K562 (cell line): ENCODE data around the gene RNF103. TPM values are rescaled to one million over a fixed set of nuclear protein-coding genes. Genes with fewer than 3 reads are reported as not detected.

Experiments used
- CGGBP1 ChIP-seq: fragments of 250-450 bp; sonication (Bioruptor Pico); IDR thresholded peaks from 2 replicates; pipeline ENCODE4 v1.9.0; 2021; ENCODE audit warnings: mild to moderate bottlenecking
- GABPB1 ChIP-seq: sonication (generic); formaldehyde crosslinking; IDR thresholded peaks from 2 replicates; pipeline ENCODE4 v1.8.0; 2022; ENCODE audit warnings: mild to moderate bottlenecking, missing genetic modification reagents
- IFI16 ChIP-seq: fragments of 250-450 bp; sonication (Bioruptor Pico); IDR thresholded peaks from 2 replicates; pipeline ENCODE4 v2.1.2; 2022; ENCODE audit warnings: mild to moderate bottlenecking, inconsistent platforms
- KDM2B ChIP-seq: fragments of 250-450 bp; sonication (Bioruptor Pico); IDR thresholded peaks from 2 replicates; pipeline ENCODE4 v1.8.0; 2021; ENCODE audit warnings: mild to moderate bottlenecking, moderate library complexity
- MED1 ChIP-seq: sonication (generic); formaldehyde crosslinking; IDR thresholded peaks from 2 replicates; pipeline ENCODE4 v1.8.1; 2023; ENCODE audit warnings: missing genetic modification reagents, borderline replicate concordance
- NCOR1 ChIP-seq: fragments of 450-650 bp; IDR thresholded peaks from 2 replicates; pipeline ENCODE4 v1.6.1; 2016; ENCODE audit warnings: mild to moderate bottlenecking, moderate library complexity
- NKRF ChIP-seq: fragments of 450-650 bp; IDR thresholded peaks from 2 replicates; pipeline ENCODE4 v1.6.1; 2016; ENCODE audit warnings: borderline replicate concordance
- NR0B1 ChIP-seq: fragments of 450-650 bp; IDR thresholded peaks from one replicate; pipeline ENCODE4 v1.6.1; 2018; ENCODE audit warnings: mild to moderate bottlenecking, moderate library complexity; ENCODE audit not compliant: partially characterized antibody
- ZBTB5 ChIP-seq: fragments of 450-650 bp; IDR thresholded peaks from 2 replicates; pipeline ENCODE4 v1.6.1; 2017; ENCODE audit warnings: antibody characterized with exemption
- ZBTB7A ChIP-seq: IDR thresholded peaks from 2 replicates; pipeline ENCODE4 v1.6.1; 2011; ENCODE audit warnings: low read depth, mild to moderate bottlenecking, low read length, moderate library complexity, borderline replicate concordance; ENCODE audit not compliant: control insufficient read depth
- polyA plus RNA-seq, 8 experiments: library from polyadenylated mRNA; depleted of rRNA in 4 of 8; stranded (reverse) in 5 of 8; unstranded in 3 of 8; fragments of >200 nt; fragmentation: Nextera tagmentation in 2 of 8; fragmentation: Illumina TruSeq in 1 of 8; extraction: Ambion mirVana in 2 of 8; extraction: Trizol in 1 of 8; gene quantifications; 2 replicates each; pipeline versions ENCODE4 v1.2.1 to v1.2.3, GENCODE V29; 2011 to 2014; ENCODE audit warnings: inconsistent platforms in 1 of 8, missing spikeins in 1 of 8
- total RNA-seq, 7 experiments: library from RNA; depleted of rRNA in 6 of 7; stranded (reverse); fragments of >200 nt in 6 of 7; fragmentation: Illumina TruSeq in 2 of 7; extraction: Trizol in 2 of 7; gene quantifications; 2 replicates each; pipeline versions ENCODE4 v1.2.1 to v1.2.3, GENCODE V29; 2011 to 2021; ENCODE audit warnings: low replicate concordance in 1 of 7
- TF ChIP-seq, protein P1 (sequence below): fragments of 450-650 bp; IDR thresholded peaks from 2 replicates; pipeline ENCODE4 v1.6.1; 2017; ENCODE audit warnings: antibody characterized with exemption, mild to moderate bottlenecking
- TF ChIP-seq, protein P2 (sequence below): sonication (generic); formaldehyde crosslinking; IDR thresholded peaks from 2 replicates; pipeline ENCODE4 v1.8.0; 2023; ENCODE audit warnings: missing genetic modification reagents, mild to moderate bottlenecking, borderline replicate concordance

Gene RNF103
- total and polyA plus RNA-seq, 9 of the 15 experiments (the other 6 are each of a cell fraction or from before 2014, with no cell fraction given) = 1.2 to 6.8 (median 4.6) TPM

- TF ChIP-seq ZBTB5 (no peak), CGGBP1 (CRISPR knock-in tag) (no peak), ZBTB7A (no peak), NR0B1 (no peak), NKRF (no peak; the same call in 1 of the 2 replicates), KDM2B (no peak), IFI16 (no peak; the same call in 1 of the 2 replicates), GABPB1 (no peak), NCOR1 (no peak), MED1 (CRISPR knock-in tag) (no peak)
- TF ChIP-seq, protein P1, sequence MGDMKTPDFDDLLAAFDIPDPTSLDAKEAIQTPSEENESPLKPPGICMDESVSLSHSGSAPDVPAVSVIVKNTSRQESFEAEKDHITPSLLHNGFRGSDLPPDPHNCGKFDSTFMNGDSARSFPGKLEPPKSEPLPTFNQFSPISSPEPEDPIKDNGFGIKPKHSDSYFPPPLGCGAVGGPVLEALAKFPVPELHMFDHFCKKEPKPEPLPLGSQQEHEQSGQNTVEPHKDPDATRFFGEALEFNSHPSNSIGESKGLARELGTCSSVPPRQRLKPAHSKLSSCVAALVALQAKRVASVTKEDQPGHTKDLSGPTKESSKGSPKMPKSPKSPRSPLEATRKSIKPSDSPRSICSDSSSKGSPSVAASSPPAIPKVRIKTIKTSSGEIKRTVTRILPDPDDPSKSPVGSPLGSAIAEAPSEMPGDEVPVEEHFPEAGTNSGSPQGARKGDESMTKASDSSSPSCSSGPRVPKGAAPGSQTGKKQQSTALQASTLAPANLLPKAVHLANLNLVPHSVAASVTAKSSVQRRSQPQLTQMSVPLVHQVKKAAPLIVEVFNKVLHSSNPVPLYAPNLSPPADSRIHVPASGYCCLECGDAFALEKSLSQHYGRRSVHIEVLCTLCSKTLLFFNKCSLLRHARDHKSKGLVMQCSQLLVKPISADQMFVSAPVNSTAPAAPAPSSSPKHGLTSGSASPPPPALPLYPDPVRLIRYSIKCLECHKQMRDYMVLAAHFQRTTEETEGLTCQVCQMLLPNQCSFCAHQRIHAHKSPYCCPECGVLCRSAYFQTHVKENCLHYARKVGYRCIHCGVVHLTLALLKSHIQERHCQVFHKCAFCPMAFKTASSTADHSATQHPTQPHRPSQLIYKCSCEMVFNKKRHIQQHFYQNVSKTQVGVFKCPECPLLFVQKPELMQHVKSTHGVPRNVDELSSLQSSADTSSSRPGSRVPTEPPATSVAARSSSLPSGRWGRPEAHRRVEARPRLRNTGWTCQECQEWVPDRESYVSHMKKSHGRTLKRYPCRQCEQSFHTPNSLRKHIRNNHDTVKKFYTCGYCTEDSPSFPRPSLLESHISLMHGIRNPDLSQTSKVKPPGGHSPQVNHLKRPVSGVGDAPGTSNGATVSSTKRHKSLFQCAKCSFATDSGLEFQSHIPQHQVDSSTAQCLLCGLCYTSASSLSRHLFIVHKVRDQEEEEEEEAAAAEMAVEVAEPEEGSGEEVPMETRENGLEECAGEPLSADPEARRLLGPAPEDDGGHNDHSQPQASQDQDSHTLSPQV = no peak; the same call in 1 of the 2 replicates
- TF ChIP-seq, protein P2, sequence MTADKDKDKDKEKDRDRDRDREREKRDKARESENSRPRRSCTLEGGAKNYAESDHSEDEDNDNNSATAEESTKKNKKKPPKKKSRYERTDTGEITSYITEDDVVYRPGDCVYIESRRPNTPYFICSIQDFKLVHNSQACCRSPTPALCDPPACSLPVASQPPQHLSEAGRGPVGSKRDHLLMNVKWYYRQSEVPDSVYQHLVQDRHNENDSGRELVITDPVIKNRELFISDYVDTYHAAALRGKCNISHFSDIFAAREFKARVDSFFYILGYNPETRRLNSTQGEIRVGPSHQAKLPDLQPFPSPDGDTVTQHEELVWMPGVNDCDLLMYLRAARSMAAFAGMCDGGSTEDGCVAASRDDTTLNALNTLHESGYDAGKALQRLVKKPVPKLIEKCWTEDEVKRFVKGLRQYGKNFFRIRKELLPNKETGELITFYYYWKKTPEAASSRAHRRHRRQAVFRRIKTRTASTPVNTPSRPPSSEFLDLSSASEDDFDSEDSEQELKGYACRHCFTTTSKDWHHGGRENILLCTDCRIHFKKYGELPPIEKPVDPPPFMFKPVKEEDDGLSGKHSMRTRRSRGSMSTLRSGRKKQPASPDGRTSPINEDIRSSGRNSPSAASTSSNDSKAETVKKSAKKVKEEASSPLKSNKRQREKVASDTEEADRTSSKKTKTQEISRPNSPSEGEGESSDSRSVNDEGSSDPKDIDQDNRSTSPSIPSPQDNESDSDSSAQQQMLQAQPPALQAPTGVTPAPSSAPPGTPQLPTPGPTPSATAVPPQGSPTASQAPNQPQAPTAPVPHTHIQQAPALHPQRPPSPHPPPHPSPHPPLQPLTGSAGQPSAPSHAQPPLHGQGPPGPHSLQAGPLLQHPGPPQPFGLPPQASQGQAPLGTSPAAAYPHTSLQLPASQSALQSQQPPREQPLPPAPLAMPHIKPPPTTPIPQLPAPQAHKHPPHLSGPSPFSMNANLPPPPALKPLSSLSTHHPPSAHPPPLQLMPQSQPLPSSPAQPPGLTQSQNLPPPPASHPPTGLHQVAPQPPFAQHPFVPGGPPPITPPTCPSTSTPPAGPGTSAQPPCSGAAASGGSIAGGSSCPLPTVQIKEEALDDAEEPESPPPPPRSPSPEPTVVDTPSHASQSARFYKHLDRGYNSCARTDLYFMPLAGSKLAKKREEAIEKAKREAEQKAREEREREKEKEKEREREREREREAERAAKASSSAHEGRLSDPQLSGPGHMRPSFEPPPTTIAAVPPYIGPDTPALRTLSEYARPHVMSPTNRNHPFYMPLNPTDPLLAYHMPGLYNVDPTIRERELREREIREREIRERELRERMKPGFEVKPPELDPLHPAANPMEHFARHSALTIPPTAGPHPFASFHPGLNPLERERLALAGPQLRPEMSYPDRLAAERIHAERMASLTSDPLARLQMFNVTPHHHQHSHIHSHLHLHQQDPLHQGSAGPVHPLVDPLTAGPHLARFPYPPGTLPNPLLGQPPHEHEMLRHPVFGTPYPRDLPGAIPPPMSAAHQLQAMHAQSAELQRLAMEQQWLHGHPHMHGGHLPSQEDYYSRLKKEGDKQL (CRISPR knock-in tag) = no peak
Observed at GRCh38 chr2:86563650-86564061, 60.0 kb downstream of the RNF103 start (continued).
